EH (cell line): ENCODE data around the gene MAPK10.
"Not testable (repeated sequence)": the region's sequence is repeated elsewhere in the genome, so short reads cannot be mapped to it uniquely, and the experiment has no call there.

Experiments
- DNase-seq: peaks from one replicate; pipeline ENCODE4 v3.0.0-alpha.2; 2015; ENCODE audit warnings: low read depth

Gene MAPK10

GRCh38 chr4:86034616-86035015, 325.2 kb downstream of the MAPK10 start:
- DNase-seq, result no peak

GRCh38 chr4:86033171-86033570, 326.7 kb downstream of the MAPK10 start:
- peak; percentile 69 for DNase-seq

- peak; percentile 98 for DNase-seq
Measured at GRCh38 chr4:86032476-86033022, 327.3 kb downstream of the MAPK10 start.

- no peak for DNase-seq
Measured at GRCh38 chr4:86031927-86032326, 327.9 kb downstream of the MAPK10 start.

- no peak for DNase-seq
Measured at GRCh38 chr4:86026720-86027119, 333.1 kb downstream of the MAPK10 start.

GRCh38 chr4:86021671-86022070, 338.2 kb downstream of the MAPK10 start:
- DNase-seq, result not testable (repeated sequence)

GRCh38 chr4:86019906-86020305, 339.9 kb downstream of the MAPK10 start:
- DNase-seq, result peak; percentile 16

GRCh38 chr4:86019362-86019761, 340.5 kb downstream of the MAPK10 start:
- DNase-seq, result no peak

- DNase-seq, result peak; percentile 11
Measured at GRCh38 chr4:86015412-86016350, 344.2 kb downstream of the MAPK10 start.

- no peak for DNase-seq
Measured at GRCh38 chr4:86014599-86014998, 345.3 kb downstream of the MAPK10 start.

- DNase-seq, result peak; percentile 62
Measured at GRCh38 chr4:86013621-86014020, 346.2 kb downstream of the MAPK10 start.

- DNase-seq, result peak; percentile 89
Measured at GRCh38 chr4:86011117-86011516, 348.7 kb downstream of the MAPK10 start.

GRCh38 chr4:86007042-86007441, 352.8 kb downstream of the MAPK10 start:
- DNase-seq, result no peak

- no peak for DNase-seq
Measured at GRCh38 chr4:86006057-86006456, 353.8 kb downstream of the MAPK10 start.

GRCh38 chr4:86004030-86004429, 355.8 kb downstream of the MAPK10 start:
- DNase-seq, result no peak

GRCh38 chr4:86001591-86001990, 358.3 kb downstream of the MAPK10 start:
- no peak for DNase-seq

GRCh38 chr4:85995361-85995760, 364.5 kb downstream of the MAPK10 start:
- DNase-seq, result no peak

- no peak for DNase-seq
Measured at GRCh38 chr4:85994576-85994975, 365.3 kb downstream of the MAPK10 start.

- no peak for DNase-seq
Measured at GRCh38 chr4:85993641-85994040, 366.2 kb downstream of the MAPK10 start.

GRCh38 chr4:85986266-85986665, 373.6 kb downstream of the MAPK10 start:
- DNase-seq, result no peak

- DNase-seq, result no peak
Measured at GRCh38 chr4:85979276-85979675, 380.6 kb downstream of the MAPK10 start.

GRCh38 chr4:85970535-85970934, 389.3 kb downstream of the MAPK10 start:
- DNase-seq, result no peak
